ENCODE measurements around the gene SOHLH2. TPM values are rescaled to one million over a fixed set of nuclear protein-coding genes. Genes with fewer than 3 reads are reported as not detected.

SOHLH2 gene
- total RNA-seq, 2 donors from 2014 or later, result 0.22 TPM; not detected in 1

GRCh38 chr13:36131931-36132297, 82.4 kb downstream of the SOHLH2 start:
- Mint-ChIP-seq H3K9me3 (no peaks in the 10 kb centered on the region), H3K27ac (no peak overlapping the region), H3K36me3 (ENCODE audit: low read depth) (no peaks in the 10 kb centered on the region), H3K4me1 (no peaks in the 10 kb centered on the region), H3K4me3 (no peak overlapping the region), H3K27me3 (peaks cover 32% of the 10 kb centered on the region)
- no peak for ATAC-seq (replicated peaks)

DNA sequence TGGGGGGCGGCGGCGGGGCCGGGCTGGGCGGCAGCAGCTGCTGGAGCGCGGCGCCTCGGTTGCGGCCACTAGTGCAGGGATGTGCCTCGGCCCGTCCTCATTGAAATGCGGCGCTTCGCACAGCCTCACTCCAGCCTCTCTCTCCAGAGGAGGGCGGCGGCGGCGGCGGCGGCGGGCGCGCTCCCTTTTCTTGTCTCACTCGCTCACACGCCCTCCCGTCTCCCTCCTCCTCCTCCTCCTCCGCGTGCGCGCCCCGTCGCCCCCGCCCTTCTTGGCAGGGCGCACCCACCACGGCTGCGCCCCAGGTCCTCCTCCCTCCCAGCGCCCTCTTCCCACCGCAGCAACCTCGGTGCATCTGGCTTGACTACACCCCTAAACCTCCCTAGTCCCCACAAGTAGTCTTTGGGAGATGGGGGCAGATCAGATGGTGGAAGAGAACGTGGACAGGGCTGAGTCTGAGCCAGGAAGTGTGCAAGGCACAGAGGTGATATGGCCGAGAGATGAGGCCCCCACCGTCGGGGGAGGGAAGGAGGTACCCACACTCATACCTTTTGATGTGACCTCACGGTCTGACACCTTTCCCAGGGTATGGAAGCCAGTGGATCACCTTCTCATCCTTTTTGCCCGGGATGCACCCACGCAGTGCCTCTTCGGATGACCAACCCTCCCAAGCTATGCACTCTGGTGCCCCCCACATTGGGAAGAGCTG, 83.0 kb downstream of the SOHLH2 start, which contains the start of gene DCLK1:
Gene DCLK1 (minus strand): TSS at position 161 of the 709 bp plus-strand sequence.
- H3K4me1 Mint-ChIP-seq, result no peaks in the 10 kb centered on the region
- H3K27ac Mint-ChIP-seq, result no peak within 1 kb of the TSS
- H3K27me3 Mint-ChIP-seq, result peaks cover 32% of the 10 kb centered on the region
- no peak for ATAC-seq (replicated peaks)
- H3K36me3 Mint-ChIP-seq (ENCODE audit: low read depth), result no peaks in the 10 kb centered on the region
- H3K4me3 Mint-ChIP-seq, result no peak within 1 kb of the TSS
- no peaks in the 10 kb centered on the region for H3K9me3 Mint-ChIP-seq

DNA sequence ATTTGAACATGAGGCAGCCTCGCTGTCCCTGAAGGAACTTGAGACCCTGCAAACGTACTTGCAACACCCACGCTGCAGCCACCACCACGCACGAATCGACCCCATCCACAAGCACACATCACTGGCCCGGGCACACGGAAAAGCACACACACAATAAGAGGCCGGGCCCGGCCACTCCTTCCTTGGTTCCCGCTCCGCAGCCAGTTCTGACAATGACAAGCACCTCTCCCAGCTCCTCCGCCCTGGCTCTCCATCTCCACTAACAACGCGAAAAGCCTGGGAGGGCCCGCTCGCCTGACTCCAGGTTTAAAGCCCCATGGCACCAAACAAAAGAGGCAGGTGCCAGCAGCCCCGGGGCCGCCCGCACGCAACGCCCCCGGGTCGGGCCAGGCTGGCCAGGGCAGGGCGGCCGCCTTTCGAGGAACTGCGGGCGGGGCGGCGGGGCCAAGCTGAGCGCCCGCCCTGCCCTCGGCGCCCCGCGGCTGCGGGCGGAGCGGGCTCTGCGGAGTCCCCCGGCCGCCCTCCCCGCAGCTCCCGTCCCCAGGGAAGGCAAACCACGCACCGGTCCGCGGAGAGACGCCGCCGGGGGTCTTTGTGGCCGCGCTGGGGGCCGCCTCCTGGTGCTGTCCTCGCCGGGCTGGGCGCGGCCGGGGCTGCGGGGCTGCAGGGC, 83.7 kb downstream of the SOHLH2 start:
- no peaks in the 10 kb centered on the region for H3K9me3 Mint-ChIP-seq
- H3K4me3 Mint-ChIP-seq, result no peak overlapping the region
- H3K27ac Mint-ChIP-seq, result no peak overlapping the region
- peaks cover 31% of the 10 kb centered on the region for H3K27me3 Mint-ChIP-seq
- H3K36me3 Mint-ChIP-seq (ENCODE audit: low read depth), result no peaks in the 10 kb centered on the region
- no peak for ATAC-seq (replicated peaks)
- H3K4me1 Mint-ChIP-seq, result no peaks in the 10 kb centered on the region

DNA sequence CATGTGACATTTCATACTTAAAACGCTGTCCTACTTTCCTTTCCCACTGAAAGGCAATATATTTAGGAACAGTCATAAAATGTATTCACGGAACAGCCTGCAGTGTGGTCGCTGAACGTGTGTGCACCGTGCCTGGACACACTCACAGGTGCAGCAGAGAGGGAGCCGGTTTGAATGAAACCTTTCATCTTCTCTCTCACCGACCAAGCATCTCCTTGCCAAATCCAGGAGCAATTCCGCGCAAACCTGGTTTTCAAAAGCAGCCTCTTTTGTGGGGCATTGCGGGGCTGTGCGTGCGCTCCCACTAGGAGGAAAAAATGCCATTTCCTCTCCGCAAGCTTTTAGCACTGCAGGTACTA, 84.2 kb downstream of the SOHLH2 start:
- H3K4me1 Mint-ChIP-seq, result no peaks in the 10 kb centered on the region
- no peaks in the 10 kb centered on the region for H3K36me3 Mint-ChIP-seq (ENCODE audit: low read depth)
- no peak overlapping the region for H3K27ac Mint-ChIP-seq
- H3K4me3 Mint-ChIP-seq, result no peak overlapping the region
- no peak for ATAC-seq (replicated peaks)
- H3K9me3 Mint-ChIP-seq, result no peaks in the 10 kb centered on the region
- H3K27me3 Mint-ChIP-seq, result peaks cover 30% of the 10 kb centered on the region

- Mint-ChIP-seq H3K4me1 (no peaks in the 10 kb centered on the region), H3K4me3 (no peak overlapping the region), H3K27me3 (peaks cover 30% of the 10 kb centered on the region), H3K9me3 (no peaks in the 10 kb centered on the region), H3K27ac (no peak overlapping the region), H3K36me3 (ENCODE audit: low read depth) (no peaks in the 10 kb centered on the region)
- no peak for ATAC-seq (replicated peaks)
Observed at GRCh38 chr13:36129539-36129938, 84.8 kb downstream of the SOHLH2 start.

DNA sequence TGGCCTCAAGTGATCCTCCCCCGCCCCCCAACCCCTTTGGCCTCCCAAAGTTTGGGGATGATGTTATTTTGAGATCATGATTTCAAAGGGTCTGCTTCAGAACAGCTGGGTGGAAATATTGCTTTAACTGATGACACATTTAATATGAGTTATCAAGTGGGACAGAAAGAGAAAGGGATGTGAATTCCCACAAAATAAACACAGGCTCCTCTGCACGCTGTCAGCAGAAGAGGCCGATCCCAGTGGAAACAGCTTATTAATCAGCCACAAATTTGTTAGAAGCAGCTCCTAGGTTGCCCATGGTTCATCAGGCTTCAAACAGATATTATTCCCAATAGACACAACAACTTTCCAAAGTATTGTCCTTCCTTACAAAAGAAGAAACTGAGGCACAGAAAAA, 87.9 kb downstream of the SOHLH2 start:
- Mint-ChIP-seq H3K27me3 (peaks cover 16% of the 10 kb centered on the region), H3K9me3 (no peaks in the 10 kb centered on the region), H3K27ac (no peak overlapping the region), H3K36me3 (ENCODE audit: low read depth) (no peaks in the 10 kb centered on the region), H3K4me3 (no peak overlapping the region), H3K4me1 (no peaks in the 10 kb centered on the region)
- ATAC-seq (replicated peaks), result no peak

DNA sequence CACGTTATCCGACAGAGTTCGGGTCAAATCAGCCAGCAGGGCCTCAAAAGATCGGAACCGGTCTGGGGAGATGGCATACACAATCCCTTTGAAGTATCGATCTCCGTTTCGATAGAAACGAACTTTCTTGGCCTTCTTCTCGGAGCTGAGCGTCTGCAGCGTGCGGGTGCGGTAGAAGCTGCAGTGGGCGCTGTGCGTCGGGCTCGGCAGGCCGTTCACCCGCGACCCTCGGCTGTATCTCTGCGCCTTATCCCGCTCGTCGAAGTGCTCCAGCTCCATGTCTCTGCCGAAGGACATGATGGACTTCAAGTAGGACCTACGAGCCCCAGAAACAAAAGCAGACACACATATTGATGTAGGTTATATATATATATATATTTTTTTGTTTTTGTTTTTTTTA, 88.5 kb downstream of the SOHLH2 start:
- Mint-ChIP-seq H3K9me3 (no peaks in the 10 kb centered on the region), H3K27ac (no peak overlapping the region), H3K27me3 (peaks cover 14% of the 10 kb centered on the region), H3K4me3 (no peak overlapping the region), H3K4me1 (no peaks in the 10 kb centered on the region), H3K36me3 (ENCODE audit: low read depth) (no peaks in the 10 kb centered on the region)
- no peak for ATAC-seq (replicated peaks)

GRCh38 chr13:36124236-36124822, 90.0 kb downstream of the SOHLH2 start:
- Mint-ChIP-seq H3K4me1 (no peaks in the 10 kb centered on the region), H3K36me3 (ENCODE audit: low read depth) (no peaks in the 10 kb centered on the region), H3K9me3 (no peaks in the 10 kb centered on the region), H3K27me3 (peaks cover 6% of the 10 kb centered on the region), H3K27ac (no peak overlapping the region), H3K4me3 (no peak overlapping the region)
- ATAC-seq (replicated peaks), result no peak

Other genes starting within 250 kb of the SOHLH2 start
- not detected for gene DCLK1, start 83.2 kb downstream of the SOHLH2 start, total RNA-seq
- gene CCDC169, start 83.3 kb upstream of the SOHLH2 start, total RNA-seq, result 1 to 10 TPM; 1.1 to 2.7 TPM
- 10 to 100 TPM; 27.9 to 36.0 TPM for gene SPART, start 131.8 kb upstream of the SOHLH2 start, total RNA-seq
- gene CCNA1, start 217.9 kb upstream of the SOHLH2 start, total RNA-seq, result under 1 TPM; 0.34 to 0.76 TPM